Mesendoderm (in vitro differentiated cells): Measurements from ENCODE around the gene TRIM8.
A peak's percentile ranks its signal among the peaks of the same experiment; 100 is the strongest.

Source experiments
- DNase-seq: peaks from one replicate; pipeline ENCODE4 v3.0.0; 2013
- H2AK5ac ChIP-seq: 2 replicates; pipeline ENCODE4 v1.6.1; 2013; ENCODE audit warnings: low read length, inconsistent platforms
- H2BK120ac ChIP-seq: 2 replicates; pipeline ENCODE4 v1.6.1; 2013; ENCODE audit warnings: low read depth, mild to moderate bottlenecking, low read length, moderate library complexity, mixed read lengths
- H2BK15ac ChIP-seq: replicated peaks from 2 replicates; pipeline ENCODE4 v1.6.1; 2013; ENCODE audit warnings: low read depth, mild to moderate bottlenecking, moderate library complexity
- H2BK5ac ChIP-seq: 2 replicates; pipeline ENCODE4 v1.6.1; 2013; ENCODE audit warnings: low read length, inconsistent platforms
- H3K18ac ChIP-seq: 2 replicates; pipeline ENCODE4 v1.6.1; 2013; ENCODE audit warnings: mild to moderate bottlenecking, low read length, mixed read lengths
- H3K23ac ChIP-seq: one replicate; pipeline ENCODE4 v1.6.1; 2013; ENCODE audit warnings: low read length
- H3K27ac ChIP-seq: 2 replicates; pipeline ENCODE4 v1.5.1; 2013; ENCODE audit warnings: low read depth, mild to moderate bottlenecking, inconsistent platforms, low read length, moderate library complexity
- H3K27me3 ChIP-seq: 2 replicates; pipeline ENCODE4 v1.6.1; 2013; ENCODE audit warnings: low read length, control low read depth, mild to moderate bottlenecking, inconsistent platforms; ENCODE audit not compliant: insufficient read depth, poor library complexity
- H3K36me3 ChIP-seq: 2 replicates; pipeline ENCODE4 v1.6.1; 2013; ENCODE audit warnings: low read length, inconsistent platforms; ENCODE audit not compliant: control insufficient read depth, insufficient read depth
- H3K4ac ChIP-seq: one replicate; pipeline ENCODE4 v1.6.1; 2013; ENCODE audit warnings: low read depth, mild to moderate bottlenecking, low read length, moderate library complexity
- H3K4me1 ChIP-seq: 2 replicates; pipeline ENCODE4 v1.6.1; 2013; ENCODE audit warnings: low read depth, low read length, inconsistent platforms; ENCODE audit not compliant: control insufficient read depth
- H3K4me2 ChIP-seq: 2 replicates; pipeline ENCODE4 v1.6.1; 2013; ENCODE audit warnings: low read length
- H3K4me3 ChIP-seq: 2 replicates; pipeline ENCODE4 v1.5.1; 2013; ENCODE audit warnings: mild to moderate bottlenecking, low read length
- H3K56ac ChIP-seq: one replicate; pipeline ENCODE4 v1.6.1; 2013; ENCODE audit warnings: low read length
- H3K79me1 ChIP-seq: 2 replicates; pipeline ENCODE4 v1.6.1; 2013; ENCODE audit warnings: low read length, inconsistent platforms
- H3K79me2 ChIP-seq: 2 replicates; pipeline ENCODE4 v1.6.1; 2013; ENCODE audit warnings: mild to moderate bottlenecking, low read length; ENCODE audit not compliant: control insufficient read depth, insufficient read depth
- H3K9ac ChIP-seq: 2 replicates; pipeline ENCODE4 v1.6.1; 2013; ENCODE audit warnings: low read length, inconsistent platforms
- H4K5ac ChIP-seq: one replicate; pipeline ENCODE4 v1.6.1; 2013; ENCODE audit warnings: low read length
- H4K8ac ChIP-seq: one replicate; pipeline ENCODE4 v1.6.1; 2013; ENCODE audit warnings: low read depth, mild to moderate bottlenecking, control low read depth, low read length, moderate library complexity
- WGBS: extraction: QIAGEN DNeasy Blood & Tissue Kit; methylation state at CpG from one replicate; pipeline ENCODE4 v1.1.7; 2013; ENCODE audit warnings: low lambda C conversion rate, missing lambda C conversion rate; ENCODE audit not compliant: insufficient coverage; ENCODE audit errors: extremely low coverage; 5-methylcytosine and 5-hydroxymethylcytosine counted together

The TRIM8 gene

GRCh38 chr10:102645388-102645740, 1.1 kb downstream of the TRIM8 start:
- Histone ChIP-seq H3K4ac (no peak overlapping the region), H3K79me1 (peaks cover 19% of the 10 kb centered on the region), H3K23ac (no peak overlapping the region), H4K8ac (no peak overlapping the region), H2BK15ac (no peak overlapping the region), H3K18ac (no peak overlapping the region), H3K36me3 (no peaks in the 10 kb centered on the region), H2BK5ac (no peak overlapping the region), H3K4me3 (peak overlapping the region; percentile 53), H3K4me2 (peak overlapping the region; percentile 89), H3K79me2 (peaks cover 45% of the 10 kb centered on the region), H2AK5ac (no peak overlapping the region), H3K56ac (peak overlapping the region; percentile 86), H3K4me1 (peaks cover 7% of the 10 kb centered on the region), H4K5ac (no peak overlapping the region), H3K27me3 (no peaks in the 10 kb centered on the region), H2BK120ac (no peak overlapping the region), H3K9ac (peak overlapping the region; percentile 61), H3K27ac (peak overlapping the region; percentile 4)
- no CpG with 5 or more reads among the region's 12 CpGs for WGBS
- peak; percentile 68 for DNase-seq

- Histone ChIP-seq H2BK15ac (no peak overlapping the region), H3K23ac (no peak overlapping the region), H2BK5ac (no peak overlapping the region), H3K56ac (peak overlapping the region; percentile 86), H3K4me1 (peaks cover 9% of the 10 kb centered on the region), H3K36me3 (no peaks in the 10 kb centered on the region), H4K5ac (no peak overlapping the region), H2AK5ac (no peak overlapping the region), H3K79me1 (peaks cover 21% of the 10 kb centered on the region), H3K18ac (peak overlapping the region; percentile 16), H3K27ac (peak overlapping the region; percentile 51), H3K9ac (peak overlapping the region; percentile 61), H3K4me2 (peak overlapping the region; percentile 89), H2BK120ac (no peak overlapping the region), H4K8ac (no peak overlapping the region), H3K4ac (no peak overlapping the region), H3K4me3 (peak overlapping the region; percentile 53), H3K79me2 (peaks cover 51% of the 10 kb centered on the region), H3K27me3 (no peaks in the 10 kb centered on the region)
- DNase-seq: peak; percentile 83
- no CpG with 5 or more reads among the region's 29 CpGs for WGBS
Observed at GRCh38 chr10:102645741-102646609, 1.7 kb downstream of the TRIM8 start.

GRCh38 chr10:102646610-102647442, 2.5 kb downstream of the TRIM8 start:
- Histone ChIP-seq H3K23ac (peak overlapping the region; percentile 80), H4K8ac (no peak overlapping the region), H3K18ac (no peak overlapping the region), H3K27ac (peak overlapping the region; percentile 51), H3K9ac (peak overlapping the region; percentile 61), H3K79me1 (peaks cover 25% of the 10 kb centered on the region), H2AK5ac (no peak overlapping the region), H3K4me3 (no peak overlapping the region), H3K27me3 (no peaks in the 10 kb centered on the region), H4K5ac (no peak overlapping the region), H3K36me3 (no peaks in the 10 kb centered on the region), H3K4ac (no peak overlapping the region), H3K4me2 (peak overlapping the region; percentile 89), H2BK5ac (no peak overlapping the region), H3K4me1 (peaks cover 9% of the 10 kb centered on the region), H3K56ac (peak overlapping the region; percentile 86), H2BK120ac (no peak overlapping the region), H2BK15ac (no peak overlapping the region), H3K79me2 (peaks cover 60% of the 10 kb centered on the region)
- no peak for DNase-seq
- no CpG with 5 or more reads among the region's 18 CpGs for WGBS

GRCh38 chr10:102647443-102648268, 3.4 kb downstream of the TRIM8 start:
- Histone ChIP-seq H2AK5ac (no peak overlapping the region), H3K4me2 (no peak overlapping the region), H3K4ac (no peak overlapping the region), H2BK5ac (no peak overlapping the region), H3K4me1 (peaks cover 9% of the 10 kb centered on the region), H2BK120ac (no peak overlapping the region), H3K4me3 (no peak overlapping the region), H2BK15ac (no peak overlapping the region), H3K9ac (no peak overlapping the region), H4K8ac (no peak overlapping the region), H3K27ac (no peak overlapping the region), H3K79me1 (peaks cover 29% of the 10 kb centered on the region), H3K18ac (no peak overlapping the region), H3K23ac (no peak overlapping the region), H3K79me2 (peaks cover 67% of the 10 kb centered on the region), H3K27me3 (no peaks in the 10 kb centered on the region), H3K56ac (no peak overlapping the region), H4K5ac (no peak overlapping the region), H3K36me3 (no peaks in the 10 kb centered on the region)
- no CpG with 5 or more reads among the region's 7 CpGs for WGBS
- no peak for DNase-seq

GRCh38 chr10:102648269-102648888, 4.1 kb downstream of the TRIM8 start:
- Histone ChIP-seq H2AK5ac (no peak overlapping the region), H3K56ac (no peak overlapping the region), H3K4me3 (no peak overlapping the region), H2BK15ac (no peak overlapping the region), H4K5ac (no peak overlapping the region), H3K18ac (no peak overlapping the region), H3K27me3 (no peaks in the 10 kb centered on the region), H3K79me1 (peaks cover 33% of the 10 kb centered on the region), H2BK5ac (no peak overlapping the region), H3K27ac (no peak overlapping the region), H4K8ac (no peak overlapping the region), H3K9ac (no peak overlapping the region), H2BK120ac (no peak overlapping the region), H3K23ac (no peak overlapping the region), H3K36me3 (no peaks in the 10 kb centered on the region), H3K4ac (no peak overlapping the region), H3K79me2 (peaks cover 67% of the 10 kb centered on the region), H3K4me2 (no peak overlapping the region), H3K4me1 (peaks cover 9% of the 10 kb centered on the region)
- no peak for DNase-seq
- WGBS: no CpG with 5 or more reads among the region's 12 CpGs
